ENCODE data around the gene OR7G3. TPM values are rescaled to one million over a fixed set of nuclear protein-coding genes. Genes with fewer than 3 reads are reported as not detected.

Gene OR7G3
- total RNA-seq, 1 experiment from 2014 or later: not detected

- TF ChIP-seq FOXJ3 (CRISPR knock-in tag; IDR thresholded peaks at IDR 0.05; ENCODE audit: borderline replicate concordance): no peak
- TF ChIP-seq, protein P1, sequence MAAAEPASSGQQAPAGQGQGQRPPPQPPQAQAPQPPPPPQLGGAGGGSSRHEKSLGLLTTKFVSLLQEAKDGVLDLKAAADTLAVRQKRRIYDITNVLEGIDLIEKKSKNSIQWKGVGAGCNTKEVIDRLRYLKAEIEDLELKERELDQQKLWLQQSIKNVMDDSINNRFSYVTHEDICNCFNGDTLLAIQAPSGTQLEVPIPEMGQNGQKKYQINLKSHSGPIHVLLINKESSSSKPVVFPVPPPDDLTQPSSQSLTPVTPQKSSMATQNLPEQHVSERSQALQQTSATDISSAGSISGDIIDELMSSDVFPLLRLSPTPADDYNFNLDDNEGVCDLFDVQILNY (CRISPR knock-in tag; IDR thresholded peaks at IDR 0.05): no peak
- TF ChIP-seq ZNF416 (CRISPR knock-in tag; IDR thresholded peaks at IDR 0.05): no peak
- TF ChIP-seq ZNF512 (CRISPR knock-in tag; IDR thresholded peaks at IDR 0.05; ENCODE audit: borderline replicate concordance): peak; percentile 42; the same call in 1 of the 2 replicates
- no peak for TF ChIP-seq ATF2 (CRISPR knock-in tag; IDR thresholded peaks at IDR 0.05; ENCODE audit: borderline replicate concordance, low read depth)
- TF ChIP-seq TP53 (CRISPR knock-in tag; IDR thresholded peaks at IDR 0.05): no peak
- TF ChIP-seq, protein P2, sequence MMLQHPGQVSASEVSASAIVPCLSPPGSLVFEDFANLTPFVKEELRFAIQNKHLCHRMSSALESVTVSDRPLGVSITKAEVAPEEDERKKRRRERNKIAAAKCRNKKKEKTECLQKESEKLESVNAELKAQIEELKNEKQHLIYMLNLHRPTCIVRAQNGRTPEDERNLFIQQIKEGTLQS (CRISPR knock-in tag; conservative IDR thresholded peaks at IDR 0.05): no peak
- no peak for TF ChIP-seq PREB (CRISPR knock-in tag; IDR thresholded peaks at IDR 0.05; ENCODE audit: borderline replicate concordance)
- no peak for TF ChIP-seq SOX15 (CRISPR knock-in tag; IDR thresholded peaks at IDR 0.05)
- TF ChIP-seq ATF6 (CRISPR knock-in tag; IDR thresholded peaks at IDR 0.05): no peak
- no peak for TF ChIP-seq IRF1 (CRISPR knock-in tag; IDR thresholded peaks at IDR 0.05)
Measured at GRCh38 chr19:9140159-9140874, 13.6 kb upstream of the OR7G3 start, which contains the start of gene ZNF317 (continued).

DNA sequence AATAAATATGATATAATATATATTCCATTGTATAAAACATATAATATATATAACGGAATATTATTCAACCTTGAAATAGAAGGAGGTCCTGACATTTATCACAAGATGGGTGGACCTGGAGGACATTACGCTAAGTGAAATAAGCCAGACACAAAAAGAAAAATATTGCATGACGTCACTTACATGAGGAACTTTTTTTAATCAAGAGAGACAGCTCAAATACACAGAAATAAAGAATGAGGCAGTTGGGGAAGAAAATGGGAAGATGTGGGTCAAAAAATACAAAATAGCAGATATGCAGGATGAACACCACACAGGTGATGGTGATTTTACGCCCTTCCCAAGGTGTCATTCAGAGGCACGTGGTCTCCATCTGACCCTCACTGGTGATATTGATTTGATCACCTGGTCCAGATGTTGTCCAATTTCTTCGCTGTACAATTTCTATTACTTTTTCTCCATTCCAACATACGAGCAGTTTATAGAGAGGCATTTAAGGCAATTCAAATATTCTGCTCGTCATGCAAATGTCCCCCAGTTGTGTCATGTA is 12.9 kb upstream of the OR7G3 start:
- ChIA-PET CTCF (no interaction called here), POLR2A (interaction anchor here (0.6 kb wide), 1 partner anchor 10 kb away, joined by 3 read pairs; no protein-coding TSS in a partner anchor)
- ATAC-seq: no peak
- Mint-ChIP-seq H3K36me3 (peaks cover 21% of the 10 kb centered on the region), H3K4me3 (peak overlapping the region; percentile 99), H3K27ac (peak overlapping the region; percentile 97; the same call in 1 of the 2 replicates), H3K4me1 (peaks cover 24% of the 10 kb centered on the region), H3K27me3 (ENCODE audit: low read depth) (no peaks in the 10 kb centered on the region), H3K9me3 (peaks cover 15% of the 10 kb centered on the region)
- no peak for TF ChIP-seq ATF2 (CRISPR knock-in tag; IDR thresholded peaks at IDR 0.05; ENCODE audit: borderline replicate concordance, low read depth)
- TF ChIP-seq, protein P1 (CRISPR knock-in tag; IDR thresholded peaks at IDR 0.05): no peak
- TF ChIP-seq, protein P3, sequence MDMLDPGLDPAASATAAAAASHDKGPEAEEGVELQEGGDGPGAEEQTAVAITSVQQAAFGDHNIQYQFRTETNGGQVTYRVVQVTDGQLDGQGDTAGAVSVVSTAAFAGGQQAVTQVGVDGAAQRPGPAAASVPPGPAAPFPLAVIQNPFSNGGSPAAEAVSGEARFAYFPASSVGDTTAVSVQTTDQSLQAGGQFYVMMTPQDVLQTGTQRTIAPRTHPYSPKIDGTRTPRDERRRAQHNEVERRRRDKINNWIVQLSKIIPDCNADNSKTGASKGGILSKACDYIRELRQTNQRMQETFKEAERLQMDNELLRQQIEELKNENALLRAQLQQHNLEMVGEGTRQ (CRISPR knock-in tag; IDR thresholded peaks at IDR 0.05): no peak
- TF ChIP-seq ZNF263 (CRISPR knock-in tag; IDR thresholded peaks at IDR 0.05; ENCODE audit: low read depth): no peak
- TF ChIP-seq RELA (CRISPR knock-in tag; IDR thresholded peaks at IDR 0.05; ENCODE audit: borderline replicate concordance): no peak
- TF ChIP-seq HMGA2 (CRISPR knock-in tag; IDR thresholded peaks at IDR 0.05): no peak
- TF ChIP-seq KAT7 (CRISPR knock-in tag; IDR thresholded peaks at IDR 0.05; ENCODE audit: borderline replicate concordance): no peak
- DNase-seq (ENCODE audit: low spot score): no peak

Data from WTC11 (cell line).